Nephron (organoid): ENCODE measurements around the gene PLA2G12A.

ENCODE experiments used
- H3K27ac Mint-ChIP-seq, 3 experiments: 2 replicates each; pipeline ENCODE4 v1.8.0; 2020; ENCODE audit warnings: mixed read lengths in 3 of 3, mild to moderate bottlenecking in 2 of 3, moderate library complexity in 1 of 3
- H3K27me3 Mint-ChIP-seq: 2 replicates; pipeline ENCODE4 v1.8.0; 2021; ENCODE audit warnings: low read depth, mild to moderate bottlenecking, moderate library complexity, mixed read lengths
- H3K36me3 Mint-ChIP-seq: 2 replicates; pipeline ENCODE4 v1.8.0; 2020; ENCODE audit warnings: low read depth, mixed read lengths
- H3K4me1 Mint-ChIP-seq: 2 replicates; pipeline ENCODE4 v1.8.0; 2020; ENCODE audit warnings: mixed read lengths
- H3K4me3 Mint-ChIP-seq, 3 experiments: 2 replicates each; pipeline ENCODE4 v1.8.0; 2020; ENCODE audit warnings: mild to moderate bottlenecking in 3 of 3, mixed read lengths in 3 of 3, moderate library complexity in 2 of 3
- H3K9me3 Mint-ChIP-seq: 2 replicates; pipeline ENCODE4 v1.8.0; 2020; ENCODE audit warnings: mixed read lengths
- TF ChIP-seq, protein P1 (sequence below), 3 experiments: fragments of 200-600 bp; sonication (generic); IDR thresholded peaks; one replicate each; pipeline ENCODE4 v1.5.0; 2021; ENCODE audit warnings: antibody characterized with exemption in 3 of 3; ENCODE audit not compliant: unreplicated experiment in 3 of 3

PLA2G12A gene

DNA sequence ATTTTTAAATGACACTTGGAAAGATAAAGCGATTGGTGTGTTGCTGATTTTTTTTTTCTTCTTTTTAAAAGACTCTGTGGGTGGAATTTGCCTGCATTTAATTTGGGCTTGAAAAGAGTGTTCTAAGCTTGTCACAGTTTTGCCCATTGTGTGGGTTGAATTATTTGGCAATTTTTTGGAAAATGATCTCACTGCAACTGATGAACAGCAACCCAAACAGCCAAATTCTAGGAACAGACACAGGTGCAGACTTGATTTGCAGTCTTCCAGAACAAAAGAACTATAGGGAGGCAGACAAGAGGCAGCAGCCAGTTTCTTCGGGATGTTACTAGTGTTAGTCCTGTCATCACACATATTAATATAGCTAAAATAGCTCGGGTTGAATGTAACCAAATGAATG lies 67.1 kb downstream of the PLA2G12A start:
- H3K27me3 Mint-ChIP-seq = no peaks in the 10 kb centered on the region
- TF ChIP-seq, protein P1, sequence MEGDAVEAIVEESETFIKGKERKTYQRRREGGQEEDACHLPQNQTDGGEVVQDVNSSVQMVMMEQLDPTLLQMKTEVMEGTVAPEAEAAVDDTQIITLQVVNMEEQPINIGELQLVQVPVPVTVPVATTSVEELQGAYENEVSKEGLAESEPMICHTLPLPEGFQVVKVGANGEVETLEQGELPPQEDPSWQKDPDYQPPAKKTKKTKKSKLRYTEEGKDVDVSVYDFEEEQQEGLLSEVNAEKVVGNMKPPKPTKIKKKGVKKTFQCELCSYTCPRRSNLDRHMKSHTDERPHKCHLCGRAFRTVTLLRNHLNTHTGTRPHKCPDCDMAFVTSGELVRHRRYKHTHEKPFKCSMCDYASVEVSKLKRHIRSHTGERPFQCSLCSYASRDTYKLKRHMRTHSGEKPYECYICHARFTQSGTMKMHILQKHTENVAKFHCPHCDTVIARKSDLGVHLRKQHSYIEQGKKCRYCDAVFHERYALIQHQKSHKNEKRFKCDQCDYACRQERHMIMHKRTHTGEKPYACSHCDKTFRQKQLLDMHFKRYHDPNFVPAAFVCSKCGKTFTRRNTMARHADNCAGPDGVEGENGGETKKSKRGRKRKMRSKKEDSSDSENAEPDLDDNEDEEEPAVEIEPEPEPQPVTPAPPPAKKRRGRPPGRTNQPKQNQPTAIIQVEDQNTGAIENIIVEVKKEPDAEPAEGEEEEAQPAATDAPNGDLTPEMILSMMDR (IDR thresholded peaks at IDR 0.05; ENCODE audit: unreplicated experiment in 3 of 3) = no peak
- no peaks in the 10 kb centered on the region for H3K4me1 Mint-ChIP-seq
- H3K27ac Mint-ChIP-seq = no peak overlapping the region
- H3K9me3 Mint-ChIP-seq = no peaks in the 10 kb centered on the region
- H3K4me3 Mint-ChIP-seq = no peak overlapping the region
- H3K36me3 Mint-ChIP-seq = no peaks in the 10 kb centered on the region

- Mint-ChIP-seq H3K36me3 (no peaks in the 10 kb centered on the region), H3K4me1 (no peaks in the 10 kb centered on the region), H3K9me3 (no peaks in the 10 kb centered on the region), H3K4me3 (no peak overlapping the region), H3K27ac (no peak overlapping the region), H3K27me3 (no peaks in the 10 kb centered on the region)
- TF ChIP-seq, protein P1 (IDR thresholded peaks at IDR 0.05; ENCODE audit: unreplicated experiment in 3 of 3) = no peak
Observed at GRCh38 chr4:109662116-109662515, 67.8 kb downstream of the PLA2G12A start.
